Measurements from ENCODE around the gene LMNB1. TPM values are rescaled to one million over a fixed set of nuclear protein-coding genes. Genes with fewer than 3 reads are reported as not detected.

The LMNB1 gene
- total and polyA plus RNA-seq, 2 of the 13 experiments (the other 11 are each of a cell fraction or from before 2014, with no cell fraction given): 12.5 to 159 TPM

DNA sequence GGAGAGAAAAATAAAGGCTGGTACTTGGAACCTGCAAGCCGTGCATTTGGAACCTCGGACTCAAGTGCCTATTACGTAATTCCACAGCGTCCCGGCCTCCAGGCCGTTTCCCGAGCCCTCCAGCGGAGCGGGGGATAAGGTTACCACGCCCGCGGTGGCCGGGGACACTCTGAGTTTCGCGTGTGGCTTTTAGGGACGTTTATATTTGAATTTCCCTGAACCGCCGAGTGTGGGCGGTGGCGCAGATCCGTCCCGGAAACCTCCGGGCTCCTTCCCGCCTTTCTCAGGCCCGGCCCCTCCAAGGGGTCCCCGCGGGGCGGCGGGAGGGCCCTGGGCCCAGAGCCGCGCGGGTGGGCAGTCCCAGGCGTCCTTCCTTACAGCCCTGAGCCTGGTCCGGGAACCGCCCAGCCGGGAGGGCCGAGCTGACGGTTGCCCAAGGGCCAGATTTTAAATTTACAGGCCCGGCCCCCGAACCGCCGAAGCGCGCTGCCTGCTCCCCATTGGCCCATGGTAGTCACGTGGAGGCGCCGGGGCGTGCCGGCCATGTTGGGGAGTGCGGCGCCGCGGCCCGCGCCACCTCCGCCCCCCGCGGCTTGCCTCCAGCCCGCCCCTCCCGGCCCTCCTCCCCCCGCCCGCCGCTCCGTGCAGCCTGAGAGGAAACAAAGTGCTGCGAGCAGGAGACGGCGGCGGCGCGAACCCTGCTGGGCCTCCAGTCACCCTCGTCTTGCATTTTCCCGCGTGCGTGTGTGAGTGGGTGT, at the start of gene LMNB1 (continued):
- TF ChIP-seq TOPORS (CRISPR knock-in tag; IDR thresholded peaks at IDR 0.05) (no peak; the same call in 1 of the 2 replicates), FOXO1 (CRISPR knock-in tag; IDR thresholded peaks at IDR 0.05) (no peak), AGO1 (IDR thresholded peaks at IDR 0.05; ENCODE audit: low read depth, low read length, poor library complexity, severe bottlenecking) (peak; percentile 85), TSC22D2 (CRISPR knock-in tag; IDR thresholded peaks at IDR 0.05; ENCODE audit: borderline replicate concordance) (no peak), CBX2 (IDR thresholded peaks at IDR 0.05; ENCODE audit: low read depth, low read length) (no peak), CBX2 (CRISPR knock-in tag; IDR thresholded peaks at IDR 0.05; ENCODE audit: low read depth) (no peak), KAT2B (IDR thresholded peaks at IDR 0.05; ENCODE audit: borderline replicate concordance, low read depth, low read length) (no peak), ZNF616 (CRISPR knock-in tag; IDR thresholded peaks at IDR 0.05; ENCODE audit: low read depth) (no peak), PHB2 (IDR thresholded peaks at IDR 0.05; ENCODE audit: partially characterized antibody) (no peak), ISL2 (CRISPR knock-in tag; IDR thresholded peaks at IDR 0.05) (peak; percentile 71), MAFK (conservative IDR thresholded peaks at IDR 0.05 in 1 of 2, IDR thresholded peaks at IDR 0.05 in 1 of 2; ENCODE audit: low read length in 2 of 2) (no peak), NRL (CRISPR knock-in tag; IDR thresholded peaks at IDR 0.05; ENCODE audit: borderline replicate concordance) (peak; percentile 53; the same call in 1 of the 2 replicates), NR2C2 (CRISPR knock-in tag; IDR thresholded peaks at IDR 0.05; ENCODE audit: borderline replicate concordance) (no peak), ZNF788 (CRISPR knock-in tag; IDR thresholded peaks at IDR 0.05; ENCODE audit: borderline replicate concordance) (no peak; the same call in 1 of the 2 replicates), POLR2AphosphoS2 (IDR thresholded peaks at IDR 0.05; ENCODE audit: low read depth, low read length) (no peak), THYN1 (CRISPR knock-in tag; IDR thresholded peaks at IDR 0.05; ENCODE audit: borderline replicate concordance, low read depth) (no peak), CCDC6 (CRISPR knock-in tag; IDR thresholded peaks at IDR 0.05) (peak; percentile 77; the same call in 1 of the 2 replicates), CBX1 (IDR thresholded peaks at IDR 0.05; ENCODE audit: low read depth) (no peak), ZMYM4 (CRISPR knock-in tag; IDR thresholded peaks at IDR 0.05) (peak; percentile 59; the same call in 1 of the 2 replicates), MBNL3 (CRISPR knock-in tag; conservative IDR thresholded peaks at IDR 0.05) (no peak), RARA (CRISPR knock-in tag; IDR thresholded peaks at IDR 0.05) (no peak), ZNF552 (CRISPR knock-in tag; IDR thresholded peaks at IDR 0.05; ENCODE audit: borderline replicate concordance) (0 out of 2 replicates have a peak, but pooled peaks have one; percentile 43), JDP2 (CRISPR knock-in tag; IDR thresholded peaks at IDR 0.05; ENCODE audit: borderline replicate concordance) (no peak; the same call in 1 of the 2 replicates)
- TF ChIP-seq, protein P1, sequence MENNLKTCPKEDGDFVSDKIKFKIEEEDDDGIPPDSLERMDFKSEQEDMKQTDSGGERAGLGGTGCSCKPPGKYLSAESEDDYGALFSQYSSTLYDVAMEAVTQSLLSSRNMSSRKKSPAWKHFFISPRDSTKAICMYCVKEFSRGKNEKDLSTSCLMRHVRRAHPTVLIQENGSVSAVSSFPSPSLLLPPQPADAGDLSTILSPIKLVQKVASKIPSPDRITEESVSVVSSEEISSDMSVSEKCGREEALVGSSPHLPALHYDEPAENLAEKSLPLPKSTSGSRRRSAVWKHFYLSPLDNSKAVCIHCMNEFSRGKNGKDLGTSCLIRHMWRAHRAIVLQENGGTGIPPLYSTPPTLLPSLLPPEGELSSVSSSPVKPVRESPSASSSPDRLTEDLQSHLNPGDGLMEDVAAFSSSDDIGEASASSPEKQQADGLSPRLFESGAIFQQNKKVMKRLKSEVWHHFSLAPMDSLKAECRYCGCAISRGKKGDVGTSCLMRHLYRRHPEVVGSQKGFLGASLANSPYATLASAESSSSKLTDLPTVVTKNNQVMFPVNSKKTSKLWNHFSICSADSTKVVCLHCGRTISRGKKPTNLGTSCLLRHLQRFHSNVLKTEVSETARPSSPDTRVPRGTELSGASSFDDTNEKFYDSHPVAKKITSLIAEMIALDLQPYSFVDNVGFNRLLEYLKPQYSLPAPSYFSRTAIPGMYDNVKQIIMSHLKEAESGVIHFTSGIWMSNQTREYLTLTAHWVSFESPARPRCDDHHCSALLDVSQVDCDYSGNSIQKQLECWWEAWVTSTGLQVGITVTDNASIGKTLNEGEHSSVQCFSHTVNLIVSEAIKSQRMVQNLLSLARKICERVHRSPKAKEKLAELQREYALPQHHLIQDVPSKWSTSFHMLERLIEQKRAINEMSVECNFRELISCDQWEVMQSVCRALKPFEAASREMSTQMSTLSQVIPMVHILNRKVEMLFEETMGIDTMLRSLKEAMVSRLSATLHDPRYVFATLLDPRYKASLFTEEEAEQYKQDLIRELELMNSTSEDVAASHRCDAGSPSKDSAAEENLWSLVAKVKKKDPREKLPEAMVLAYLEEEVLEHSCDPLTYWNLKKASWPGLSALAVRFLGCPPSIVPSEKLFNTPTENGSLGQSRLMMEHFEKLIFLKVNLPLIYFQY (CRISPR knock-in tag; IDR thresholded peaks at IDR 0.05; ENCODE audit: borderline replicate concordance): peak; percentile 71; the same call in 1 of the 2 replicates
- TF ChIP-seq, protein P2, sequence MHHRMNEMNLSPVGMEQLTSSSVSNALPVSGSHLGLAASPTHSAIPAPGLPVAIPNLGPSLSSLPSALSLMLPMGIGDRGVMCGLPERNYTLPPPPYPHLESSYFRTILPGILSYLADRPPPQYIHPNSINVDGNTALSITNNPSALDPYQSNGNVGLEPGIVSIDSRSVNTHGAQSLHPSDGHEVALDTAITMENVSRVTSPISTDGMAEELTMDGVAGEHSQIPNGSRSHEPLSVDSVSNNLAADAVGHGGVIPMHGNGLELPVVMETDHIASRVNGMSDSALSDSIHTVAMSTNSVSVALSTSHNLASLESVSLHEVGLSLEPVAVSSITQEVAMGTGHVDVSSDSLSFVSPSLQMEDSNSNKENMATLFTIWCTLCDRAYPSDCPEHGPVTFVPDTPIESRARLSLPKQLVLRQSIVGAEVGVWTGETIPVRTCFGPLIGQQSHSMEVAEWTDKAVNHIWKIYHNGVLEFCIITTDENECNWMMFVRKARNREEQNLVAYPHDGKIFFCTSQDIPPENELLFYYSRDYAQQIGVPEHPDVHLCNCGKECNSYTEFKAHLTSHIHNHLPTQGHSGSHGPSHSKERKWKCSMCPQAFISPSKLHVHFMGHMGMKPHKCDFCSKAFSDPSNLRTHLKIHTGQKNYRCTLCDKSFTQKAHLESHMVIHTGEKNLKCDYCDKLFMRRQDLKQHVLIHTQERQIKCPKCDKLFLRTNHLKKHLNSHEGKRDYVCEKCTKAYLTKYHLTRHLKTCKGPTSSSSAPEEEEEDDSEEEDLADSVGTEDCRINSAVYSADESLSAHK (CRISPR knock-in tag; IDR thresholded peaks at IDR 0.05; ENCODE audit: borderline replicate concordance): no peak
